GM23248 (cell line): ENCODE data around the gene GTPBP1.

Experiments
- EZH2 ChIP-seq: fragments of 200-600 bp; sonication (generic); IDR thresholded peaks from 2 replicates; pipeline ENCODE4 v1.6.1; 2018; ENCODE audit warnings: antibody characterized with exemption, mild to moderate bottlenecking; ENCODE audit not compliant: insufficient read depth, poor library complexity, severe bottlenecking
- EZH2phosphoT487 ChIP-seq: fragments of 200-600 bp; sonication (generic); IDR thresholded peaks from 2 replicates; pipeline ENCODE4 v1.6.1; 2018; ENCODE audit warnings: antibody characterized with exemption, moderate library complexity, mild to moderate bottlenecking, low read depth; ENCODE audit not compliant: insufficient read depth

DNA sequence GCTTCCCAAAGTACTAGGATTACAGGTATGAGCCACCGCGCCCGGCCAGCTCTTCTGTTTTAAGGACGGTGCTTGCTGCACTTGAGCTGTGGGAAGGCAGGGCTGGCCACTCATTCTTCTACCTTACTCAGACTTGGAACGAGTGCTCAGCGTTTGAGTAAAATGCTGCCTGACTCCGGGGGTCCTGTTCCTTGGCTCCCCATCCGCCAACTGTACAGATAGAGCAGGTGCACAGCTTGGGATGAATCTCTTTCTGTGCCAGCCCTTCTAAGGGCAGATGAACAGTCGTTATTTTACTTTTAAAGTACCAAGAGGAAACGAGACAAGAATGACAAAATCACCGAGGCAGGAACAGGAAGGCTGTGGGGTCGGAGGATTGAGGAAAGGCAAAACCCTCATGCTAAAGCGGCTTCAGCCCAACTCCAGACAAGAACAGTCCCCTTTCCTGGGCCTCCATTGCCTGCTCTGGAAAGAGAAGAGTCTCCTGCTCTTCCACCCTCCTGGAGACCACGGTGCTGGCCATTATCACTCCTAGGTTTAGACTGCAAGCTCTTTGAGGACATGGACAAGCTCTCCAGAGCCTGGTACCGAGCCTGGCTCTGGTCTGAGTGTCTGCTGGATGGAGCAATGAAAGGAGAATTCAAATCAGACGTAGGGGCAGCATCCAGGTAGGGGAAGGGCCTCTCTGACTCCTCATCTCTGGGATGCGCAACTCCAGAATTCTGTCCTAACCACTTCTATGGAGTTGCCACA is 51.1 kb downstream of the GTPBP1 start:
- TF ChIP-seq EZH2phosphoT487 (no peak), EZH2 (no peak)
